MCF 10A (cell line): ENCODE results near the gene ODC1. TPM values are rescaled to one million over a fixed set of nuclear protein-coding genes. Genes with fewer than 3 reads are reported as not detected.

Experiments
- BruUV-seq: library from RNA; stranded (reverse); fragments of 400-500 nt; replicated peaks from 2 replicates; lab custom pipeline; 2021; lab: Mats Ljungman, UMichigan
- CTCF ChIA-PET: fragments of 300-600 bp; sonication (Branson Sonifier 250); formaldehyde crosslinking; extraction: SDS; loops from one replicate; lab custom pipeline; 2021; ENCODE audit warnings: antibody characterized with exemption, inconsistent platforms; lab: Yijun Ruan, JAX
- POLR2A ChIA-PET: fragments of 300-600, 350-650 bp; sonication (Branson Sonifier 250); formaldehyde crosslinking; extraction: SDS; loops from one replicate; lab custom pipeline; 2020; ENCODE audit warnings: antibody characterized with exemption, inconsistent platforms; lab: Yijun Ruan, JAX
- DNase-seq: peaks from one replicate; pipeline ENCODE4 v3.0.0-alpha.2; 2018; ENCODE audit not compliant: unreplicated experiment
- H3K27ac Mint-ChIP-seq: one replicate; pipeline ENCODE4 v1.8.0; 2022; ENCODE audit warnings: mild to moderate bottlenecking, low read depth, mixed read lengths; ENCODE audit not compliant: unreplicated experiment
- H3K27me3 Mint-ChIP-seq: one replicate; pipeline ENCODE4 v1.8.0; 2022; ENCODE audit warnings: mixed read lengths; ENCODE audit not compliant: insufficient read depth, unreplicated experiment
- H3K36me3 Mint-ChIP-seq: one replicate; pipeline ENCODE4 v1.8.0; 2022; ENCODE audit warnings: mild to moderate bottlenecking, moderate library complexity, mixed read lengths; ENCODE audit not compliant: insufficient read depth, unreplicated experiment
- H3K4me1 Mint-ChIP-seq: one replicate; pipeline ENCODE4 v1.8.0; 2022; ENCODE audit warnings: mixed read lengths; ENCODE audit not compliant: insufficient read depth, unreplicated experiment
- H3K4me3 Mint-ChIP-seq: one replicate; pipeline ENCODE4 v1.8.0; 2022; ENCODE audit warnings: mild to moderate bottlenecking, moderate library complexity, mixed read lengths; ENCODE audit not compliant: unreplicated experiment
- H3K9me3 Mint-ChIP-seq: one replicate; pipeline ENCODE4 v1.8.0; 2022; ENCODE audit warnings: mixed read lengths; ENCODE audit not compliant: unreplicated experiment
- intact Hi-C: fragments of 100-400 bp; cut with micrococcal nuclease; formaldehyde crosslinking; loops from 2 replicates; pipeline ENCODE4 v1.14.1; 2022
- total RNA-seq: library from RNA; stranded (reverse); gene quantifications from 2 replicates; pipeline ENCODE4 v1.2.3, GENCODE V29; 2022
- TF ChIP-seq, protein P1 (sequence below): fragments of 200-600 bp; IDR thresholded peaks from one replicate; pipeline ENCODE4 v1.8.0; 2022; ENCODE audit warnings: antibody characterized with exemption, mild to moderate bottlenecking; ENCODE audit not compliant: unreplicated experiment

Gene ODC1
- total RNA-seq, 1 experiment from 2014 or later = 341 TPM

GRCh38 chr2:10438688-10439087 lies 9.4 kb downstream of the ODC1 start:
- no peak overlapping the region for H3K27ac Mint-ChIP-seq
- no peak overlapping the region for H3K4me3 Mint-ChIP-seq
- CTCF ChIA-PET = interaction anchor here (0.6 to 2.3 kb wide), 9 partner anchors 30 to 393 kb away, joined by 3 to 11 read pairs (median 5); no protein-coding TSS in a partner anchor
- H3K27me3 Mint-ChIP-seq = no peaks in the 10 kb centered on the region
- no peaks in the 10 kb centered on the region for H3K4me1 Mint-ChIP-seq
- H3K36me3 Mint-ChIP-seq = peaks cover 51% of the 10 kb centered on the region
- intact Hi-C loops = no loop called here
- TF ChIP-seq, protein P1, sequence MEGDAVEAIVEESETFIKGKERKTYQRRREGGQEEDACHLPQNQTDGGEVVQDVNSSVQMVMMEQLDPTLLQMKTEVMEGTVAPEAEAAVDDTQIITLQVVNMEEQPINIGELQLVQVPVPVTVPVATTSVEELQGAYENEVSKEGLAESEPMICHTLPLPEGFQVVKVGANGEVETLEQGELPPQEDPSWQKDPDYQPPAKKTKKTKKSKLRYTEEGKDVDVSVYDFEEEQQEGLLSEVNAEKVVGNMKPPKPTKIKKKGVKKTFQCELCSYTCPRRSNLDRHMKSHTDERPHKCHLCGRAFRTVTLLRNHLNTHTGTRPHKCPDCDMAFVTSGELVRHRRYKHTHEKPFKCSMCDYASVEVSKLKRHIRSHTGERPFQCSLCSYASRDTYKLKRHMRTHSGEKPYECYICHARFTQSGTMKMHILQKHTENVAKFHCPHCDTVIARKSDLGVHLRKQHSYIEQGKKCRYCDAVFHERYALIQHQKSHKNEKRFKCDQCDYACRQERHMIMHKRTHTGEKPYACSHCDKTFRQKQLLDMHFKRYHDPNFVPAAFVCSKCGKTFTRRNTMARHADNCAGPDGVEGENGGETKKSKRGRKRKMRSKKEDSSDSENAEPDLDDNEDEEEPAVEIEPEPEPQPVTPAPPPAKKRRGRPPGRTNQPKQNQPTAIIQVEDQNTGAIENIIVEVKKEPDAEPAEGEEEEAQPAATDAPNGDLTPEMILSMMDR = no peak
- no peaks in the 10 kb centered on the region for H3K9me3 Mint-ChIP-seq
- DNase-seq = no peak
- POLR2A ChIA-PET = interaction anchor here (1.3 kb wide), 1 partner anchor 9 kb away, joined by 3 read pairs; the partner anchor contains the start of gene ODC1
- BruUV-seq = no TSS peak

GRCh38 chr2:10437806-10438205 lies 10.3 kb downstream of the ODC1 start:
- Mint-ChIP-seq H3K27me3 (no peaks in the 10 kb centered on the region), H3K9me3 (no peaks in the 10 kb centered on the region), H3K27ac (no peak overlapping the region), H3K4me3 (no peak overlapping the region), H3K4me1 (no peaks in the 10 kb centered on the region), H3K36me3 (peaks cover 42% of the 10 kb centered on the region)
- POLR2A ChIA-PET = interaction anchor here (0.6 kb wide), 1 partner anchor 161 kb away, joined by 4 read pairs; no protein-coding TSS in a partner anchor
- no peak for DNase-seq
- intact Hi-C loops = no loop called here
- no TSS peak for BruUV-seq
- CTCF ChIA-PET = interaction anchor here (0.7 to 5.6 kb wide), 8 partner anchors 11 to 381 kb away, joined by 3 to 141 read pairs (median 4); partner anchors contain the start of gene ODC1
- TF ChIP-seq, protein P1 = no peak

- peaks cover 30% of the 10 kb centered on the region for H3K36me3 Mint-ChIP-seq
- TF ChIP-seq, protein P1 = no peak
- no peak overlapping the region for H3K27ac Mint-ChIP-seq
- ChIA-PET POLR2A (interaction anchor here (2.1 kb wide), 1 partner anchor 11 kb away, joined by 12 read pairs; the partner anchor contains the start of gene ODC1), CTCF (interaction anchor here (0.6 to 5.6 kb wide), 12 partner anchors 10 to 446 kb away, joined by 3 to 141 read pairs (median 10); partner anchors contain the start of genes ODC1 and RRM2)
- no peaks in the 10 kb centered on the region for H3K4me1 Mint-ChIP-seq
- H3K27me3 Mint-ChIP-seq = no peaks in the 10 kb centered on the region
- no peak for DNase-seq
- no peak overlapping the region for H3K4me3 Mint-ChIP-seq
- no TSS peak for BruUV-seq
- intact Hi-C loops = no loop called here
- H3K9me3 Mint-ChIP-seq = no peaks in the 10 kb centered on the region
Observed at GRCh38 chr2:10436583-10437110, 11.5 kb downstream of the ODC1 start.

GRCh38 chr2:10435820-10436204 lies 12.3 kb downstream of the ODC1 start:
- intact Hi-C loops = loop anchor here (1.0 to 2.0 kb wide), 5 partner anchors 166 to 635 kb away; no protein-coding TSS in a partner anchor
- POLR2A ChIA-PET = interaction anchor here (0.6 to 2.9 kb wide), 6 partner anchors 12 to 315 kb away, joined by 3 to 22 read pairs (median 6); partner anchors contain the start of gene ODC1
- TF ChIP-seq, protein P1 = no peak
- Mint-ChIP-seq H3K27me3 (no peaks in the 10 kb centered on the region), H3K9me3 (no peaks in the 10 kb centered on the region), H3K27ac (no peak overlapping the region), H3K4me3 (no peak overlapping the region), H3K36me3 (peaks cover 24% of the 10 kb centered on the region), H3K4me1 (no peaks in the 10 kb centered on the region)
- no TSS peak for BruUV-seq
- CTCF ChIA-PET = interaction anchor here (0.5 to 5.6 kb wide), 38 partner anchors 10 to 1186 kb away, joined by 3 to 141 read pairs (median 6); partner anchors contain the start of genes ODC1 and RRM2
- no peak for DNase-seq
